ENCODE measurements around the gene C10orf67. TPM values are rescaled to one million over a fixed set of nuclear protein-coding genes. Genes with fewer than 3 reads are reported as not detected.
A peak's percentile ranks its signal among the peaks of the same experiment; 100 is the strongest.

Gene C10orf67
- total RNA-seq, 4 donors from 2014 or later = not detected

DNA sequence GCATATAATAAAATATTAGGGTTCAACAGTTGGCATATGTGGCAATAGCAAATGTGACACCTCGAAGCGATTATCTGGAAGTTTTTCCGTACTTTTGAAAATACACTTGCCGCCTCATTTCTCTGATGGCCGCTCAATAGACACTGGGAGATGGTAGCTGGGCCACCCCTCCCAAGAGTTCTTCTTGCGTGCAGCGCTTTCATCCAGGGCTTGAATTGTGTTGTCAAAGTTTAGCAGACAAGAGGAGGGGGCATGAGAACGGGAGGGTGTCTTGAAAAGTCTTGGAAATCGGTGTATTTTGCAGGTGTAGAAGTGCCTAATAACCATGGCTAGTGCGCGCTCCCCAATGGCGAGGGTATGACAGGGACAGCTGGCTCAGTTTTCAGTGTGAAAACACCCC lies 144.0 kb downstream of the C10orf67 start:
- peak; percentile 72 for DNase-seq (ENCODE audit: extremely low spot score)
- intact Hi-C loops (cut with DNase I) = no loop called here
- TF ChIP-seq POLR2AphosphoS5 (IDR thresholded peaks at IDR 0.05) (no peak), POLR2A (IDR thresholded peaks at IDR 0.05; ENCODE audit: low read depth) (no peak), EP300 (IDR thresholded peaks at IDR 0.05) (no peak)
- TF ChIP-seq, protein P1, sequence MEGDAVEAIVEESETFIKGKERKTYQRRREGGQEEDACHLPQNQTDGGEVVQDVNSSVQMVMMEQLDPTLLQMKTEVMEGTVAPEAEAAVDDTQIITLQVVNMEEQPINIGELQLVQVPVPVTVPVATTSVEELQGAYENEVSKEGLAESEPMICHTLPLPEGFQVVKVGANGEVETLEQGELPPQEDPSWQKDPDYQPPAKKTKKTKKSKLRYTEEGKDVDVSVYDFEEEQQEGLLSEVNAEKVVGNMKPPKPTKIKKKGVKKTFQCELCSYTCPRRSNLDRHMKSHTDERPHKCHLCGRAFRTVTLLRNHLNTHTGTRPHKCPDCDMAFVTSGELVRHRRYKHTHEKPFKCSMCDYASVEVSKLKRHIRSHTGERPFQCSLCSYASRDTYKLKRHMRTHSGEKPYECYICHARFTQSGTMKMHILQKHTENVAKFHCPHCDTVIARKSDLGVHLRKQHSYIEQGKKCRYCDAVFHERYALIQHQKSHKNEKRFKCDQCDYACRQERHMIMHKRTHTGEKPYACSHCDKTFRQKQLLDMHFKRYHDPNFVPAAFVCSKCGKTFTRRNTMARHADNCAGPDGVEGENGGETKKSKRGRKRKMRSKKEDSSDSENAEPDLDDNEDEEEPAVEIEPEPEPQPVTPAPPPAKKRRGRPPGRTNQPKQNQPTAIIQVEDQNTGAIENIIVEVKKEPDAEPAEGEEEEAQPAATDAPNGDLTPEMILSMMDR (IDR thresholded peaks at IDR 0.05) = no peak
- Histone ChIP-seq H3K4me1 (peaks cover 0 to 8% (median 3%) of the 10 kb centered on the region in 4 donors), H3K27ac (replicated peaks in 1 of 4) (no peak overlapping the region), H3K36me3 (no peaks in the 10 kb centered on the region), H3K9me3 (no peaks in the 10 kb centered on the region), H3K27me3 (peaks cover 0 to 96% (median 14%) of the 10 kb centered on the region in 4 donors), H3K4me3 (no peak overlapping the region)
- 8% methylated on average over 12 of the region's 12 CpGs for WGBS

DNA sequence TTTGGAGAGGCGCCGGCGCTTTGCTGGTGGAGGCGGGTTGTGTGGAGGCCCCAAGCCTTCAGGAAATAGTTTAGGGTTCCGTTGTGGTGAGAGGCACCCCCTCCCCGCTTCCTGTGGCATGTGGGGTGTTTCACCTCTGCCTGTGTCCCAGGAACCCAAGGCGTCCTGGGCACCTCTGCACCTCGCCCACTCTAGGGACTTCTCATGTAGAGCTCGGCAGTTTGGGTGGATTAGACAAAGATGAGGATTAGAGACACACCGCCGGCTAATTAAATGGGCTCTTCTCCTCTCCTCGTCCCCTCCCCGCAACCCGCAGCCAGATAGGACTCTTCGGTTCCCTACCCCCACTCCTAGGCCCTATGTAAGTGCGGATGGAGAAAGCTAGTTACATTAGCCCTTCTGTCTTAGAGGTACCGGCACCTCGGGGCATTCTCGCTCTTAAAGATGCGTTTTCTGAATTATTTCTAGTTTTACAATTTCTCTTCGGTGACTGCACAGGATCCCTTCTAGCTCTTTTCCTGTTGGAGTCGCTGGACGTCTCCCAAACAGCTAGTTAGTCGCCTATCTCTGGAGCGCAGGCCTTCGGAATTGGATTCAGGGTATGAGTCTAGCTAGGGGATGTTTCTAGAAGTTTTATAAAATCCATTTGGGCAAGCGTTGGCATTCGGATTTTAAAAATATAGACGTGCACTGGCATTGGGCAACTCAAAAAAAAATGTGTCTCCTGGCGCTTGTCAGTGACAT lies 144.7 kb downstream of the C10orf67 start:
- WGBS = 4% methylated on average over 24 of the region's 30 CpGs
- intact Hi-C loops (cut with DNase I) = no loop called here
- H3K27me3 ChIP-seq = peaks cover 0 to 99% (median 18%) of the 10 kb centered on the region in 4 donors
- H3K36me3 ChIP-seq = no peaks in the 10 kb centered on the region
- H3K4me3 ChIP-seq = no peak overlapping the region
- H3K9me3 ChIP-seq = no peaks in the 10 kb centered on the region
- peaks cover 3 to 13% (median 8%) of the 10 kb centered on the region in 4 donors for H3K4me1 ChIP-seq
- peak; percentile 24 for DNase-seq (ENCODE audit: extremely low spot score)
- no peak overlapping the region for H3K27ac ChIP-seq (replicated peaks in 1 of 4)
- TF ChIP-seq POLR2AphosphoS5 (IDR thresholded peaks at IDR 0.05) = no peak

DNA sequence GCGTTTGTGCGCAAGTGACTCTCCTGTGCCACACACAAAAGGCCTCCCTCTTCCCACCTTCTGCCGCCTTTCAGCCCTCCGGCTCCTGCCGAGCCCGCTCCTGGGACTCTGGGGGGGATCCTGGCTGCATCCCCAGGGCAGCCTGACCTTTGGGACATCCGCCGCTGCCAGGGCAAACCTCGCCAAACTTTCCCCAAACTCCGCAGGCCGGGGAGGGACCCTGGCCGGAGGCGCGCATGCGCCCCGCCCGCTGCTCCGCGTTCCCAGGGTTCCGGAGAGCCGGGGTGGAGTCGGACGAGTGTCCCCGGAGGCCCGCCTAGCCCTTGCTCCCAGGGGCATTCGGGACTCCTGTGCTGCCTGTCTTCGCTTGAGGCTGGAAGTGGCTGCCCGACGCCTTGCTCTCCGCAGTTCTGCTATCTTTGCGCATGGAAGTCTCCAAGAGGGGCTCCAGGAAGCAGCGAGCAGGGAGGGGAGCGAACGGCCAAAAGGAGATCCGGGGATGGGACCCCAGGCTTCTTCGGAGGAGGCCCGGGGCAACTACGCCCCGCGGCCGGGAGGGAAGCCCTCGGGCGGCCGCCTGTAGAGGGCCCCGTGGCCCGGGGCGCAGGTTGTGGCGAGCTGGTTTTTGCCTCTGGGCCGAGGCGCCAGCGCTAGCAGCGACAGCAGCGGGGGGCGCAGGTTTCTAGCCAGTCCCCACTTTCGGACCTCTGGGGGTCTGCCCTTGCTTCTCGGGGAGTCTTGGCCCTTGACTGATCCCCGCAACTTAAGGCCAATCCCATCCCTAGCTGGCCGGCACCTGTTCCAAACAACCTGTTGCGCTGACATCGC lies 145.4 kb downstream of the C10orf67 start:
- Histone ChIP-seq H3K27ac (replicated peaks in 1 of 4) (no peak overlapping the region), H3K9me3 (no peaks in the 10 kb centered on the region), H3K4me3 (no peak overlapping the region), H3K36me3 (no peaks in the 10 kb centered on the region), H3K4me1 (peaks cover 5 to 16% (median 12%) of the 10 kb centered on the region in 4 donors), H3K27me3 (peaks cover 0 to 99% (median 25%) of the 10 kb centered on the region in 4 donors)
- DNase-seq (ENCODE audit: extremely low spot score) = peak; percentile 79
- no peak for TF ChIP-seq POLR2A (IDR thresholded peaks at IDR 0.05; ENCODE audit: low read depth)
- TF ChIP-seq EP300 (IDR thresholded peaks at IDR 0.05) = no peak
- TF ChIP-seq, protein P1 (IDR thresholded peaks at IDR 0.05) = no peak
- no peak for TF ChIP-seq POLR2AphosphoS5 (IDR thresholded peaks at IDR 0.05)
- WGBS = 3% methylated on average over 12 of the region's 60 CpGs
- intact Hi-C loops (cut with DNase I) = no loop called here

DNA sequence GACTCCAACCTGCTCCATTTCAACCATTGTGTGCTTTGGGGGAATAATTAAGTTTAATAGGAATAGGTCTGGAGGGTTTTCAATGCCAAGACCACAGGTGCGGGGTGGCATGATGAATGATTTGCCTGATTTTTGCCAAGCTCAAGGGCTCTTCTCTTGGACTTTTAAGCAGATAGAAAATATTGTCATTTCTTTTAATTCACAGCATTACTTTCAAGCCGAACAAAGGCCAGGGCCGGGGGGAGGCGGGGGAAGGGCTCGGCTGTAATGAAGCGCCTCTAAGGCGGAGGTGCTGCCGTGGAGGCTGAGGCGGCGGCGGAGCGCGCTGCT lies 146.0 kb downstream of the C10orf67 start:
- intact Hi-C loops (cut with DNase I) = no loop called here
- TF ChIP-seq POLR2AphosphoS5 (IDR thresholded peaks at IDR 0.05) = no peak
- no peak for TF ChIP-seq POLR2A (IDR thresholded peaks at IDR 0.05; ENCODE audit: low read depth)
- TF ChIP-seq, protein P1 (IDR thresholded peaks at IDR 0.05) = no peak
- TF ChIP-seq EP300 (IDR thresholded peaks at IDR 0.05) = no peak
- 6% methylated on average over 8 of the region's 13 CpGs for WGBS
- no peak overlapping the region for H3K27ac ChIP-seq (replicated peaks in 1 of 4)
- no peaks in the 10 kb centered on the region for H3K36me3 ChIP-seq
- peaks cover 0 to 99% (median 26%) of the 10 kb centered on the region in 4 donors for H3K27me3 ChIP-seq
- H3K9me3 ChIP-seq = no peaks in the 10 kb centered on the region
- H3K4me1 ChIP-seq = peaks cover 5 to 16% (median 12%) of the 10 kb centered on the region in 4 donors
- H3K4me3 ChIP-seq = no peak overlapping the region
- no peak for DNase-seq (ENCODE audit: extremely low spot score)

DNA sequence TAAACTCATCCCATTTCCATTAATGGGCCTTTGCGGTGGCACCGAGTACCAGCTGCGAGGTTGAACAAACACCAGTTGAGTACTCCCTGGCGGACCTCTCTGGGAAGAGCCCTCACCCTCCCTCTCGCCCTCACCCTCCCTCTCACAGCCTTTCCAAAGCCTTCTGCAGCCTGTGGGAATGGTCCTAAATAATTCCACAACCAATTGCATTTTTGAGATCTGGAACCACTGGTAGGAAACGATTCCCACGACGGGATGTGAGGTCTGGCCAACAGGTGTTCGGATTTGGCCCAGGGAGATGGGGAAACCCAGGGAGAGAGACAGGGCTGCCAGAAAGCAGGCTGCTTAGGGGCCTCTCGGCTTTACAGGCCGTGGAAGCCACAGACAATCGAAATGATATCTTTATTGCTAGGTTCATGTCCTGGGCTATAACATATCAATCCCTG lies 147.2 kb downstream of the C10orf67 start:
- Histone ChIP-seq H3K27ac (replicated peaks in 1 of 4) (no peak overlapping the region), H3K36me3 (no peaks in the 10 kb centered on the region), H3K27me3 (peaks cover 0 to 99% (median 27%) of the 10 kb centered on the region in 4 donors), H3K4me1 (peaks cover 8 to 27% (median 15%) of the 10 kb centered on the region in 4 donors), H3K9me3 (no peaks in the 10 kb centered on the region), H3K4me3 (no peak overlapping the region)
- TF ChIP-seq, protein P1 (IDR thresholded peaks at IDR 0.05) = no peak
- TF ChIP-seq EP300 (IDR thresholded peaks at IDR 0.05) (no peak), POLR2A (IDR thresholded peaks at IDR 0.05; ENCODE audit: low read depth) (no peak), POLR2AphosphoS5 (IDR thresholded peaks at IDR 0.05) (no peak)
- WGBS = 4% methylated on average over 11 of the region's 12 CpGs
- DNase-seq (ENCODE audit: extremely low spot score) = peak; percentile 53
- intact Hi-C loops (cut with DNase I) = no loop called here
